ENCODE results near the gene LRSAM1.

Gene LRSAM1

DNA sequence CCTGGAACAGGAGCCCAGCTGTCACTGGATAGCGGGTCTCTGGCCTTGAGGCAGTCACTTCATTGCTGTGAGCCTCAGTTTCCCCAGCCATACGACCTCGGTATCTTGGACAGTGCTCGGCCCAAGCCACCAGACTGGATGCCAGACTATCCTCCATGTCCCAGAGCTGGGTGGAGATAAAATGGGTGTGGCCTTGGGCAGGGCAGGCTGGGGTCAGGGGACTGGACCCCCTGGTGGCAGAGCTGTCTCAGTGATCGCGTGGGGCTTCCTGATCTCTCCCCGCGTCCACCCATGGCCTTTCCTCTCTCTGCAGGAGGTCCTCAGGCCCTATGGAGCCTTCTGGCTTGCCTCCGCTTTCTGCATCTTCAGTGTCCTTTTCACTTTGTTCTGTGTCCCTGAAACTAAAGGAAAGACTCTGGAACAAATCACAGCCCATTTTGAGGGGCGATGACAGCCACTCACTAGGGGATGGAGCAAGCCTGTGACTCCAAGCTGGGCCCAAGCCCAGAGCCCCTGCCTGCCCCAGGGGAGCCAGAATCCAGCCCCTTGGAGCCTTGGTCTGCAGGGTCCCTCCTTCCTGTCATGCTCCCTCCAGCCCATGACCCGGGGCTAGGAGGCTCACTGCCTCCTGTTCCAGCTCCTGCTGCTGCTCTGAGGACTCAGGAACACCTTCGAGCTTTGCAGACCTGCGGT, 44.4 kb upstream of the LRSAM1 start:
- TF ChIP-seq POLR2A (IDR thresholded peaks at IDR 0.05; ENCODE audit: extremely low read depth, insufficient read length) (no peak), MYC (IDR thresholded peaks at IDR 0.05; ENCODE audit: low read depth, low read length) (no peak)
- TF ChIP-seq, protein P1, sequence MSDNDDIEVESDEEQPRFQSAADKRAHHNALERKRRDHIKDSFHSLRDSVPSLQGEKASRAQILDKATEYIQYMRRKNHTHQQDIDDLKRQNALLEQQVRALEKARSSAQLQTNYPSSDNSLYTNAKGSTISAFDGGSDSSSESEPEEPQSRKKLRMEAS (IDR thresholded peaks at IDR 0.05; ENCODE audit: low read depth, low read length), result no peak
- TF ChIP-seq, protein P2, sequence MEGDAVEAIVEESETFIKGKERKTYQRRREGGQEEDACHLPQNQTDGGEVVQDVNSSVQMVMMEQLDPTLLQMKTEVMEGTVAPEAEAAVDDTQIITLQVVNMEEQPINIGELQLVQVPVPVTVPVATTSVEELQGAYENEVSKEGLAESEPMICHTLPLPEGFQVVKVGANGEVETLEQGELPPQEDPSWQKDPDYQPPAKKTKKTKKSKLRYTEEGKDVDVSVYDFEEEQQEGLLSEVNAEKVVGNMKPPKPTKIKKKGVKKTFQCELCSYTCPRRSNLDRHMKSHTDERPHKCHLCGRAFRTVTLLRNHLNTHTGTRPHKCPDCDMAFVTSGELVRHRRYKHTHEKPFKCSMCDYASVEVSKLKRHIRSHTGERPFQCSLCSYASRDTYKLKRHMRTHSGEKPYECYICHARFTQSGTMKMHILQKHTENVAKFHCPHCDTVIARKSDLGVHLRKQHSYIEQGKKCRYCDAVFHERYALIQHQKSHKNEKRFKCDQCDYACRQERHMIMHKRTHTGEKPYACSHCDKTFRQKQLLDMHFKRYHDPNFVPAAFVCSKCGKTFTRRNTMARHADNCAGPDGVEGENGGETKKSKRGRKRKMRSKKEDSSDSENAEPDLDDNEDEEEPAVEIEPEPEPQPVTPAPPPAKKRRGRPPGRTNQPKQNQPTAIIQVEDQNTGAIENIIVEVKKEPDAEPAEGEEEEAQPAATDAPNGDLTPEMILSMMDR (IDR thresholded peaks at IDR 0.05; ENCODE audit: low read depth, low read length), result no peak
- DNase-seq (ENCODE audit: low read depth), result no peak
- no peak overlapping the region for H3K4me3 ChIP-seq (ENCODE audit: low read depth, low read length)

DNA sequence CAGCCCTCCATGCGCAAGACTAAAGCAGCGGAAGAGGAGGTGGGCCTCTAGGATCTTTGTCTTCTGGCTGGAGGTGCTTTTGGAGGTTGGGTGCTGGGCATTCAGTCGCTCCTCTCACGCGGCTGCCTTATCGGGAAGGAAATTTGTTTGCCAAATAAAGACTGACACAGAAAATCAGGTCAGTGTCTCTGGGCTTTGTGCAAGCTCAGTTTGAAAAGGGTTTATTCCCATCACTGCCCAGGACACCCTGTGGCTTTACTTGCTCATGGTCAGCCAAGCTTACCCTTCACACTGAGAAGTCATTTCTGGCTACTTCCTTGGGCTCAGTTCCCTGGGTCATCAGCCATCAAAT, 43.8 kb upstream of the LRSAM1 start:
- no peak overlapping the region for H3K4me3 ChIP-seq (ENCODE audit: low read depth, low read length)
- no peak for DNase-seq (ENCODE audit: low read depth)
- TF ChIP-seq, protein P1 (IDR thresholded peaks at IDR 0.05; ENCODE audit: low read depth, low read length), result no peak
- TF ChIP-seq POLR2A (IDR thresholded peaks at IDR 0.05; ENCODE audit: extremely low read depth, insufficient read length) (no peak), MYC (IDR thresholded peaks at IDR 0.05; ENCODE audit: low read depth, low read length) (no peak)
- TF ChIP-seq, protein P2 (IDR thresholded peaks at IDR 0.05; ENCODE audit: low read depth, low read length), result no peak

DNA sequence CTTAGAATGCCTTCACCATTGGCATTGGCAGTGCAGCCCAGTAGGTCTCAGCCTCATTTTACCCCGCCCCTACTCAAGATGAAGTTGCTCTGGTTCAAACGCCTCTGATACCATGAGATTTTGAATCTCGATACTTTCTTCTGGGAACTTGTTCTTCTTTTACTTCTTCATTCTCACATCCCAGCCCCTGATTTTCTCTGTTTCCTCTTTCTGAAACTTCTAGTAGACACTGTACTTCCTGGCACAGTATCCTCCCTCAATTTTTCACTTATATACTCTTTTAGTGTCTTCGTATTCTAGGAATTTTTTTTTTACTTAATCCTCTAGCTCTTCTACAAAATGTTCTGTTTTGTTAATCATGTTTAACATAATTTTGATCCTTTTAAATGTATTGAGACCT, 40.2 kb upstream of the LRSAM1 start:
- TF ChIP-seq, protein P1 (IDR thresholded peaks at IDR 0.05; ENCODE audit: low read depth, low read length), result no peak
- TF ChIP-seq POLR2A (IDR thresholded peaks at IDR 0.05; ENCODE audit: extremely low read depth, insufficient read length), result no peak
- TF ChIP-seq, protein P2 (IDR thresholded peaks at IDR 0.05; ENCODE audit: low read depth, low read length), result no peak
- TF ChIP-seq MYC (IDR thresholded peaks at IDR 0.05; ENCODE audit: low read depth, low read length), result no peak
- H3K4me3 ChIP-seq (ENCODE audit: low read depth, low read length), result no peak overlapping the region
- no peak for DNase-seq (ENCODE audit: low read depth)

DNA sequence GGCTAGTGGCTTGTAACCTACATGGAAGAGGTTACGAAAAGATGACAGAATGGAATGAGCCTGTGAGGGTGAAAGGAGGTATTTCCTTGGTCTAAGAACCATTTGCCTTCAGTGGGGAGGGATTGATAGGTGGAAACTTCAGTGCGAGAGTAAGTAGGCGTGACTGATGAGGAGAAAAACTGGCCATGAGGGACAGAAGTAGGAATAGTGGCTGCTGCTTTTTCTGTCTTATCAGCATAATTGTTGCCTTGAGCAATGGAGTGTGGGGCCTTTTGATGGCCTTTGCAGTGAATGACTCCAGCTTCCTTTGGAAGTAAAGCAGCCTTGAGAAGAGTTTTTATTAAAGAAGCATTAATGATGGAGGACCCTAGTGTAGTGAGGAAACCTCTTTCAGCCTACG, 36.2 kb upstream of the LRSAM1 start:
- no peak overlapping the region for H3K4me3 ChIP-seq (ENCODE audit: low read depth, low read length)
- TF ChIP-seq MYC (IDR thresholded peaks at IDR 0.05; ENCODE audit: low read depth, low read length) (no peak), POLR2A (IDR thresholded peaks at IDR 0.05; ENCODE audit: extremely low read depth, insufficient read length) (no peak)
- TF ChIP-seq, protein P1 (IDR thresholded peaks at IDR 0.05; ENCODE audit: low read depth, low read length), result no peak
- TF ChIP-seq, protein P2 (IDR thresholded peaks at IDR 0.05; ENCODE audit: low read depth, low read length), result no peak
- no peak for DNase-seq (ENCODE audit: low read depth)

DNA sequence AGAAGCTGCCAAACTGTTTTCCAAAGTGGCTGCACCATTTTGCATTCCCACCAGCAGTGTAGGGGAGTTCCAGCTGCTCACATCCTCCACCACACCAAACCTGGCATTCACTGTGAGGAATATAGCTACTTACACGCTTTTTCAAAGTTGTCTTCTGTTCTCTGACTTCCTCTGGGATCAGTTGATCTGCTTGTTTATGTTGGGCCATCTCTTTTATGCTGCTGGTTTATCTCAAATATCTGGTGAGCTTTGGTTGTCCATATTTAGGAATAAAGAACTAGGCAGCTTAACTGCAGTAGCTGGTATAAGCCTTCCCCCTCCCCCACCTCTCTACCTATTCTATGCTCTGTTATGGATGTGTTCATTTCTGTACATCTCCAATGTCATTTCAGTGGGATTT, 35.7 kb upstream of the LRSAM1 start:
- H3K4me3 ChIP-seq (ENCODE audit: low read depth, low read length), result no peak overlapping the region
- DNase-seq (ENCODE audit: low read depth), result no peak
- no peak for TF ChIP-seq MYC (IDR thresholded peaks at IDR 0.05; ENCODE audit: low read depth, low read length)
- TF ChIP-seq, protein P1 (IDR thresholded peaks at IDR 0.05; ENCODE audit: low read depth, low read length), result no peak
- no peak for TF ChIP-seq POLR2A (IDR thresholded peaks at IDR 0.05; ENCODE audit: extremely low read depth, insufficient read length)
- TF ChIP-seq, protein P2 (IDR thresholded peaks at IDR 0.05; ENCODE audit: low read depth, low read length), result no peak

Measured in NB4 (cell line).